NCI-H446 treated with DMSO at 0.1 percent for 48 hours (cell line): ENCODE data around the gene DRC1.

Experiments used
- DNase-seq: peaks from one replicate; lab custom pipeline; 2025; lab: John Stamatoyannopoulos, UW

The DRC1 gene

DNA sequence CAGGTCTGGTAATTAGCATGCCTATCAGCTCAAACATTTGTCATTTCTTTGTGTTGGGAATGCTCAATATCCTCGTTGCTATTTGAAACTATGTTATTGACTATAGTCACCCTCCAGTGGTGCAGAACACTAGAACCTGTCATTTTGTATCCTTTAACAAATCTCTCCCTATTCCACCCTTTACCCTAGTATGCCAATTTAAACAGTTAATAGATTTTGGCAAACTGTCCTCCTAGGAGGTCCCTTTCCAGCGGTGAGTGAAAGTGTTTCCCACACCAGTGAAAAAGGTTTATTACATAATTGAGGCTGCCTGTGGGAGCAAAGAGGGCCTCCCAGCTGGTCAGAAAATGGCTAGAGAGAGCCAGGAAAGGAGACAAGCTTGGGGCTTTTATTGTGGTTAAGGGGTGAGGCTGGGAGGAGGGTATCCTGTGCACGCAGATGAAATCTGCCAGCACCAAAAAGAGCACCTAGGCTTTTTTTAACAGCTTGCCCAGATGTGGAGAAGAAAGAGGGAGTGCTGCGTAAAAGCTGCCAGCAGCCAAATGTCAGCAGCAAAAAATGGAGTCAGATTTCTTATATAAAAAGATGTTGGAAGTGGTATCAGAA lies 1.8 kb upstream of the DRC1 start:
- DNase-seq, result no peak

- DNase-seq, result no peak
These were observed 997 bp upstream of the DRC1 start for GRCh38 chr2:26400723-26401122.

GRCh38 chr2:26407526-26407925 lies 5.8 kb downstream of the DRC1 start:
- no peak for DNase-seq

- DNase-seq, result no peak
These were observed 8.1 kb downstream of the DRC1 start for GRCh38 chr2:26409785-26410184.

GRCh38 chr2:26410764-26411243 lies 9.1 kb downstream of the DRC1 start:
- no peak for DNase-seq

- no peak for DNase-seq
These were observed 9.7 kb downstream of the DRC1 start for GRCh38 chr2:26411419-26411818.

DNA sequence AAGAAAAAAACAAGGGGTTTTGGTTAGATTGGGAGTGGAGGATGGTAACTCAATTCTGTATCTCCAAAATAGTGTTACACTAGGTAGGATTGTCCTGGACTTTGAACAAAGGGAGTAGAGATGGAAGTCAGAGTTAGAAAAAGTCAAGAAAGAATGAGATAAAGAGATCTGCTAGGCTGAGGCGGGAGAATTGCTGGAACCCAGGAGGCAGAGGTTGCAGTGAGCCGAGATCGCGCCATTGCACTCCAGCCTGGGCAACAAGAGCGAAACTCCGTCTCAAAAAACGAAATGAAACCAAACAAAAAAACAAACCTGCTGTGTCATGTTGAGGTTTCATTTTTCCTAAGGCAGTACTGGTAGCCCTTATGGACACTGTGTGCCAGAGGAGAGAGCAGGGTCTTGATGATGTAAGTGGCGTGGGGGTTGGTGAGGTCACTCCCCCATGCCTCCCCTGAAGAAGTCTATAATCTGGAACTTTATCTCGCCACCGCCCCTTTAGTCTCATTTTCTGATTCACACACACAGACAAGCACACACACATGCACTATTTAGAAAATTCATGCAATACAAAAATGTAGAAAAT lies 10.5 kb downstream of the DRC1 start:
- no peak for DNase-seq

DNA sequence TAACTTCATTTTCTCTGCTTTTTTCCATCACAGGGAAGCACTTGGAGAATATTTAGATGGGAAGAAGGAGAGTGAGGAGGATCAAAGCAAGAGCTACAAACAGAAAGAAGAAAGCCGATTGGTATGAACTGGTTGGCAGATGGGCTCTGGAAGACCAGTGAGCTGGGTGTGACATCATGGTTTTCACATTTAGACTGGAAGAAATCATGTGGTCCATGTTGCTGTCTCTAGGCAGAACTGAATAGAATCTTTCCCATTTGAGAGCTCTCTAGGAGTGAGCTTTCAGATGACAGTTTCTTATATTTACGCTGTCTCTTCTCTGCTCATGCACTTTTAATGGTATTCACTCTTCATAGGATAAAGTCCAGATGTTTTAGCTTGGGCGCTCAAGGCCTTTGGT lies 12.6 kb downstream of the DRC1 start:
- no peak for DNase-seq

- DNase-seq, result no peak
These were observed 20.2 kb downstream of the DRC1 start for GRCh38 chr2:26421961-26422360.

GRCh38 chr2:26422947-26423629 lies 21.4 kb downstream of the DRC1 start:
- DNase-seq, result no peak

- no peak for DNase-seq
These were observed 22.0 kb downstream of the DRC1 start for GRCh38 chr2:26423750-26424149.

DNA sequence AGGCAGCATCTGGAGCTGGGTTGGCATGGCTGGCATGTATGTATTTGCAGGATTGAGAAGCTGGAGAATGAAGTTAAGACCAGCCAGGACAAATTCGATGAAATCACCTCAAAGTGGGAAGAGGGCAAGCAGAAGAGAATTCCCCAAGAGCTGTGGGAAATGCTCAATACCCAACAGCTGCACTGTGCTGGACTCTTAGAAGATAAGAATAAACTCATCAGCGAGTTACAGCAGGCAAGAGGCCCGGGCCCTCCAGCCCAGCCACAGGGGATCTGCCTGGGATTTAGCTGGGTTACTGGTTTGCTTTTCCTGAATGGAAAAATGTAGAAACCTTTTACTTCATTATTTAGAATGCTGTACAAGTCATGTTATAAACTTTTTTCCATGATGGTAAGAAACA lies 22.5 kb downstream of the DRC1 start:
- no peak for DNase-seq

DNA sequence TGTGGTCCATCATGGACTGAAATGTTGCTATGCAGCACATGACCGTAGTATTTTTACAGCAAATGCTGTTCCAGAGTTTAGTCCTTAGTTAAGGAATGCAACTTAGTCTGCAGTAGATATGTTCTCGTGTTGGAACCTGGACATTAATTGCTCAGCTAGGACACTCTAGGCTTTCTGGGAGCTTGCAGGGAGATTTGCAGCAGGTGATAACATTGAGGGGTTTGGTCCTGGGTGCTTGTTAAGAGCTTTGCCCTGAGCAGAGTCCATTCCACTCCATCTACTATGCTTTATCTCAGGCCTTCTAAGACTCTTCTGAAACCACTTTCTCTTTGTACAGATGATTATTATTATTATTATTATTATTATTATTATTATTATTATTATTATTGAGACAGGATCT lies 27.1 kb downstream of the DRC1 start:
- no peak for DNase-seq

GRCh38 chr2:26429779-26430578 lies 28.3 kb downstream of the DRC1 start:
- DNase-seq, result peak; percentile 80

DNA sequence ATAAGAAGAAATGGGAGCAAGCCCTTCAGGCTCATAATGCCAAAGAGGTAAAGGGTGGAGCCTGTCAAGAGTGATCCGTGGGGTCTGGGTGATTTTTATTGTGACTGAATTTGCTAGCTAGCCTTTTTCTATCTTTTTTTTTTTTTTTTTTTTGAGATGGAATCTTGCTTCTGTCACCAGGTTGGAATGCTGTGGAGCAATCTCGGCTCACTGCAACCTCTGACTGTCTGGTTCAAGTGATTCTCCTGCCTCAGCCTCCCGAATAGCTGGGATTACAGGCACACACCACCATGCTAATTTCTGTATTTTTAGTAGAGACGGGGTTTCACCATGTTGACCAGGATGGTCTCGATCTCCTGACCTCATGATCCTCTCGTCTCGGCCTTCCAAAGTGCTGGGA lies 29.1 kb downstream of the DRC1 start:
- DNase-seq, result no peak

DNA sequence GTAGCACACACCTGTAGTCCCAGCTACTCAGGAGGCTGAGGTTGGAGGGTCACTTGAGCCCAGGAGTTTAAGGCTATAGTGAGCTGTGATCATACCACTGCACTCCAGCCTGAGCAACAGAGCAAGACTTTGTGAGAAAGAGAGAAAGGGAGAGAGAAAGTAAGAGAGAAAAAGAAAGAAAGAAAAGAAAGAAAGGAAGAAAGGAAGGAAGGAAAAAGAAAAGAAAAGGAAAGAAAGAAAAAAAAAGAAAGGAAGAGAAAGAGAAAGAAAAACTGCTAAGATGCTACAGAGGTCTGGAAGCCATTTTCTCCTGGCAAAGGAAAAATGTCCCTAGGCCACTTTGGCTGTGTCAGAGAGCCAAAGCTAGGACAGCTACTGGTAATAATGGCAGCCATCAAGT lies 30.6 kb downstream of the DRC1 start:
- no peak for DNase-seq

GRCh38 chr2:26432859-26433258 lies 31.1 kb downstream of the DRC1 start:
- DNase-seq, result no peak

DNA sequence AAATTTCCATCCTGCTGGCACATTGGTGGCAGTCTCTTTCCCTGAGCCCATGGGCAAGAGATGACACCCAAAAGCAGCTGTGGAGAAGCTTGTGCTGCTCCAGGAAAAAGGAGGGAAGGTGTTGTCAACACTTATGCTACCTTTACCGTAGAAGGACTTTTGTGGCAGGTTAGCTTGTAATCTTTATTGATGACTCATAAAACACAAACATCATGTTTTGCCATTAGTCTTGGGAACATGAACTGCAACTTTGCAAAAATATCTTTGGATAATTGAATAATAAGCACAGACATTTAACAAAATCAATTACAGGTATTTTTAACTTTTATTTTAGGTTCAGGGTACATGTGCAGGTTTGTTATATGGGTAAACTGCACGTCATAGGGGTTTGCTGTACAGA lies 33.4 kb downstream of the DRC1 start:
- no peak for DNase-seq

DNA sequence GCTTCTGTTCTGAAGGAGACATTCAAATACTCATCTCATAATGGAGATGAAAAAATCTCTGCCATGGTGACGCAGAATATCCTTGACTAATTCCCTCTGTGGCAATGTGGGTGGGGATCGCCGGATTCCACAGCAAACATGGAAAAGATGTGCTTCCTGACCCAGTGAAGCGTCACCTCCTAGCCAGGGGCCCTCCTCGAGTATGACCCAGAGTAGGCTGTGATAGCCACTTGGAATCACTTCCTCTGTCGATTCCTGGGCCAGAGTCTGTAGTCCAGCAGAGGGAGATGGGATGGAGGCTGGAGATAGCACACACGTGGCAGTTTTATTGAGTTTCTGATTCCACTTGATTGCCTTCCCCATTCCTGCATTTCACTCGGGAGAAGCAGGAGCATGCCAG lies 36.8 kb downstream of the DRC1 start:
- DNase-seq, result no peak

GRCh38 chr2:26438926-26439325 lies 37.2 kb downstream of the DRC1 start:
- no peak for DNase-seq

DNA sequence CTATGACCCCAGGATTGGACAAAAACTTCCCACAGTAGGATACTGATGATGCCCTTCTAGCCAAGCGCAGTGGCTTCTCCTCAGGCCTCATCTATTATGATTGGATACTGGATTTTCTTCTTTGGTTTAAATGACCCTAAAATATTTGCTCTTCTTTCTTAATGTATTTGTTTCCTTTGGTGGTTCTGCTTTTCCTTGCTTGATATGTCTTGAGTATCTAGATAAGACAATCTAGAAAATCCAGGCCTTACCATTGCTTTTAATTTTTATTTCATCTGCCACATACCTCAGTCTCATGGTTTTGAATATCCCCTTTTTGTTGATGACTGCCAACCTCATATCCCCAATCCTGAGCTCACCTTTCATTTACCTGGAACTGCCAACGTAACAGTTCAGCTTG lies 40.6 kb downstream of the DRC1 start:
- DNase-seq, result no peak

DNA sequence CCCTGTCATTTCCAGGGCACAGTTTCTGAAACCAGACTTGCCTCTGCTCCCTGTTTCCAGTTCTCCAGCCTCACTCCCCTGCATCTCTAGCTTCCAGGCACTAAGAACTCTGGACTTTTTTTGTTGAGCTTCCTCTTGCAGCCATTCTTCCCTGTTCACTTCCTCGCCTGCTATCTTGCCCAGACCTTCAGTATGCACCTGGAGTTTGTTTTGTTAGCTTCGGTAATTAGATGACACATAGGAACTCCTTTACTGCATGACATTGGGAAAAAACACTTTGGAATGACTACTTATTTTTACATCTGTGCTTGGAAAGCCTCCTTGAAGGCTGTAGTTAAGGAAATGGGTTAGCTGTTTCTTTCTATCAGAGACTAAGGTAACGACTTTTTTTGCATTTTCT lies 41.0 kb downstream of the DRC1 start:
- no peak for DNase-seq

DNA sequence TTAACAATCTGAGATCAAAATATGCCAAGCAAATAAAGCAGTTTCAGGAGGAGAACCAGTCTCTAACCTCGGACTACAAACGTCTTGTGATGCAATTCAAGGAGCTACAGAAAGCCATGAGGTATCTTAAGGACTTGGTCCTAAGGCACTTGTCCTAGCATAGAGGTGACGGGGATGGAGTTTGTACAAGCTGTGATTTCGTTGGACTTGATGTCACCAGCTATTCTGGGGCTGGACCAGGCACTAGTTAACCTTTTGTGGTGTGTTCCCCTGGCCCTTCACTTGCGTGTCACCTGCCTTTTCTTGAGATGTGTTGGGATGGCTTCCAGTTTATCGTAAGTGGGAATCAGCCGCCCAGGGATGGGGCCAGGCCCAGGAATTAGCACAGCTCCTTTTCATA lies 42.5 kb downstream of the DRC1 start:
- no peak for DNase-seq
